ENCODE results near the gene FMN1. TPM values are rescaled to one million over a fixed set of nuclear protein-coding genes. Genes with fewer than 3 reads are reported as not detected.

FMN1 gene
- total and polyA plus RNA-seq, 8 donors, result 1.9 to 10.2 (median 3.0) TPM

DNA sequence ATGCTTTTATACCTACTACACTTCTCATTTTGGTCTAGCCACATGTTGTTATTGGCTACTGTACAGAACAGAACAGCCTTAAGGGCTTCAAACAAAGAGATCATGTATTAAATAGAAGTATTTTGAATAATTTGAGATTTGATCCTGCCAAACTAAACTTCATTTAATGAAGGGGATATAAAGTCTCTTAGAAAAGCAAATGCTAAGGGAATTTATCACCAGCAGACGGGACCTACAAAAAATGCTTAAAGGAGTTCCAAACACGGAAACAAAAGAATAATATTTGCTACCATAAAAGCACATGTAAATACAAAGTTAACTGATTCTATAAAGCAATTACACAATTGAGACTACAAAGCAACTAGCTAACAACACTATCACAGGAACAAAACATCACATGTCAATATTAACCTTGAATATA is 23.6 kb upstream of the FMN1 start:
- H3K36me3 ChIP-seq, result no peaks in the 10 kb centered on the region
- H3K27ac ChIP-seq, result no peak overlapping the region
- ATAC-seq (no peak), DNase-seq (no peak), FAIRE-seq (no peak)
- no peaks in the 10 kb centered on the region for H3K9me3 ChIP-seq
- no peak overlapping the region for H3K4me3 ChIP-seq
- no peaks in the 10 kb centered on the region for H3K27me3 ChIP-seq
- peaks cover 0 to 5% (median 0%) of the 10 kb centered on the region in 3 donors for H3K4me1 ChIP-seq
- intact Hi-C loops (cut with DNase I), result no loop called here
- WGBS, 2 donors, result 34 to 55% methylated on average over 2 of the region's 2 CpGs
- TF ChIP-seq CTCF (IDR thresholded peaks at IDR 0.05), result no peak

DNA sequence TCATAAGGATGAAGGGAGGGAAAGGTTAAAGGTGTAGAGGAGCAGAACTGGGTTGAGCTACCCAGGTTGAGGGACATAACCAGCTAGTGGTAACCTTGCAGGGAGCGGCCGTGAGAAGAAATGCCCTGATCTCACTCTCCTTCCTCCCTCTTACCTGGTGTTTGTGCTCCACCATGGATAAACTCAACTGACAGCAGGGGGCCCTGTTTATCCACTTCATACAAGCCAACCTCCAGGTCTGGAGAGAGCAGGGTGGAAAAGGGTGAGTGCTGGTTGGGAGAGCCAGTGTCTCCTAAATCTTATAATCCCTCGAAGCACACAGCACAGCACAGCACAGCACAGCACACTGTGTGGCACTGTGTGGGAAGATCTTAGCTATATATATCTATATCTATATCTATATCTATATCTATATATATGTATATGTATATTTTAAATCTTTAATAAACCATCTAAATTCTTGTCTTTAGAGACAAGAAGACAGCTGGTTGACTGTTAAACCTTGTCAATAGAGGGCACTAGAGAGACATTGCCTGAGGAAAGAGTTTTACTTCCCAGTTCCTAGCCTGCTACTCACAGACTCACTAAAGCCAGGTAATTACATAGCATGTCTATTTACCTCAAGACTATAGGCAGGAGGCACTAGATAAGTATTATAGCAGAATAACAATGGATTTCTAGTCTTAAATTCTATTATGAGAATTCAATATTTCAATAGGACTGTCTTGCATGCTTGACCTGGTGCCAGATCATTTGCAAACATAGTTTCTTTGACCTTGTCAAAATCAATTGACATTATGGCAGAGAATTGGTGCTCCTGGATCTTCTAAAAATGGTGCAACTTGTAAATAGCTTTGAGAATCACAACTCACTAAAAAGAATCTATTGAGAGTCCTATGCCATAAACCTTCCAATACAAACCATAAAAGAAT is 21.7 kb upstream of the FMN1 start:
- DNase-seq (no peak), FAIRE-seq (no peak), ATAC-seq (peak; percentile 53 to 80 (median 71))
- WGBS, 2 donors, result 87 to 97% methylated on average over 3 of the region's 3 CpGs
- peak; percentile 9 to 36 (median 26) for TF ChIP-seq CTCF (IDR thresholded peaks at IDR 0.05)
- Histone ChIP-seq H3K9me3 (no peaks in the 10 kb centered on the region), H3K4me3 (no peak overlapping the region), H3K36me3 (no peaks in the 10 kb centered on the region), H3K4me1 (peaks cover 0 to 5% (median 0%) of the 10 kb centered on the region in 3 donors), H3K27me3 (no peaks in the 10 kb centered on the region), H3K27ac (no peak overlapping the region)
- intact Hi-C loops (cut with DNase I), result no loop called here

GRCh38 chr15:33211176-33211808 is 16.8 kb upstream of the FMN1 start:
- WGBS, 2 donors, result 45 to 49% methylated on average over 3 of the region's 3 CpGs
- H3K27me3 ChIP-seq, result no peaks in the 10 kb centered on the region
- H3K4me3 ChIP-seq, result no peak overlapping the region
- ATAC-seq (no peak), DNase-seq (no peak), FAIRE-seq (no peak)
- no peak for TF ChIP-seq CTCF (IDR thresholded peaks at IDR 0.05)
- no peaks in the 10 kb centered on the region for H3K9me3 ChIP-seq
- no peaks in the 10 kb centered on the region for H3K36me3 ChIP-seq
- no peaks in the 10 kb centered on the region for H3K4me1 ChIP-seq
- no peak overlapping the region for H3K27ac ChIP-seq
- intact Hi-C loops (cut with DNase I), result no loop called here

DNA sequence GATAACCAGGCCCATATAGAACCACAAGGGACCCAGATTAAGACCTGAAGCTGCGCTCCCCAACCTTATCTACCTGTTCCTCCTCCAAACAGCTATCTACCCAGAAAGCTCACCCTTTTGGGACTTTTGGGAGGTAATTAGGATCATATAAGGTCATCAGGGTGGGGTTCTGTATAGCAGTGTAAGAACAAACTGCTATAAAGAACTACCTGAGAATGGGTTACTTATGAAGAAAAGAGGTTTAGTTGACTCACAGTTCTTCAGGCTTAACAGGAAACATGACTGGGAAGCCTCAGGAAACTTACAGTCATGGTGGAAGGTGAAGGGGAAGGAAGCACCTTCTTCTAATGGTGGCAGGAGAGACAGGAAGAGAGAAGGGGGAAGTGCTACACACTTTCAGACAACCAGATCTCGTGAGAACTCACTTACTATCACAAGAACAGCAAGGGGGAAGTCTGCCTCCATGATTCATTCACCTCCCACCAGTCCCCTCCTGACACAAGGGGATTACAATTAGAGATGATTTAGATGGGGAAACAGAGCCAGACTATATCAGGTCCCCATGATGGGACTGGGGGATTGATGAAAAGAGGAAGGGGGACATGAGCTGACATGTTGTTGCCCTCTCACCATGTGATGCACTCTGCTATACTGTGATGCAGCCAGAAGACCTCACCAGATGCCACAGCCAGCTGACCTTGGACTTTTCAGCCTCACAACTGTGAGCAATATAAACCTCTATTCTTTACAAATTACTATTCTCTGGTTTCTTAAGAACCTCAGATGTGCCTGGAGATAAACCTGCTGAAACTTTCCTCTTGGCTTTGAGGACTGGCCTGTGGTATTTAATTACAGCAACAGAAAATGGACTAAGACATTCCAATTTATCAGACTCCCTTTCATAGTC is 15.3 kb upstream of the FMN1 start:
- FAIRE-seq (no peak), DNase-seq (no peak), ATAC-seq (no peak)
- no peaks in the 10 kb centered on the region for H3K4me1 ChIP-seq
- H3K27me3 ChIP-seq, result no peaks in the 10 kb centered on the region
- no peak for TF ChIP-seq CTCF (IDR thresholded peaks at IDR 0.05)
- 69 to 85% methylated on average over 2 of the region's 2 CpGs for WGBS, 2 donors
- no peak overlapping the region for H3K27ac ChIP-seq
- H3K4me3 ChIP-seq, result no peak overlapping the region
- no peaks in the 10 kb centered on the region for H3K9me3 ChIP-seq
- intact Hi-C loops (cut with DNase I), result no loop called here
- no peaks in the 10 kb centered on the region for H3K36me3 ChIP-seq
